22Rv1 (cell line): Measurements from ENCODE around the gene SAMD7.

Source experiments
- CTCF ChIP-seq: fragments of 450-650 bp; IDR thresholded peaks from 2 replicates; pipeline ENCODE4 v1.5.1; 2017; ENCODE audit warnings: mild to moderate bottlenecking
- ZFX ChIP-seq: fragments of 450-650 bp; IDR thresholded peaks from 2 replicates; pipeline ENCODE4 v1.6.1; 2017; ENCODE audit warnings: antibody characterized with exemption, borderline replicate concordance

- TF ChIP-seq CTCF (no peak), ZFX (no peak)
Measured at GRCh38 chr3:169868369-169868768, 43.0 kb upstream of the SAMD7 start.
